Adrenal gland (tissue), 5 donors: ENCODE measurements around the gene MFSD2A.

Source experiments
- POLR2A ChIP-seq, 2 donors: fragments of 450-650 bp; IDR thresholded peaks; one replicate each; pipeline ENCODE4 v1.6.1; 2017; ENCODE audit warnings: antibody characterized with exemption in 2 of 2, mild to moderate bottlenecking in 2 of 2, moderate library complexity in 1 of 2
- TF ChIP-seq, protein P1 (sequence below), 6 experiments: fragments of 450-650 bp in 4 of 6; fragments of 200-600 bp in 2 of 6; sonication (generic) in 1 of 6; IDR thresholded peaks; 1 replicate in 5 of 6; 2 replicates in 1 of 6; pipeline versions ENCODE4 v1.5.1 to v1.8.0; 2016 to 2021; ENCODE audit warnings: antibody characterized with exemption in 6 of 6, mild to moderate bottlenecking in 2 of 6, moderate library complexity in 1 of 6
- donor health status: DM: no; HTN: no; CAD: no.

DNA sequence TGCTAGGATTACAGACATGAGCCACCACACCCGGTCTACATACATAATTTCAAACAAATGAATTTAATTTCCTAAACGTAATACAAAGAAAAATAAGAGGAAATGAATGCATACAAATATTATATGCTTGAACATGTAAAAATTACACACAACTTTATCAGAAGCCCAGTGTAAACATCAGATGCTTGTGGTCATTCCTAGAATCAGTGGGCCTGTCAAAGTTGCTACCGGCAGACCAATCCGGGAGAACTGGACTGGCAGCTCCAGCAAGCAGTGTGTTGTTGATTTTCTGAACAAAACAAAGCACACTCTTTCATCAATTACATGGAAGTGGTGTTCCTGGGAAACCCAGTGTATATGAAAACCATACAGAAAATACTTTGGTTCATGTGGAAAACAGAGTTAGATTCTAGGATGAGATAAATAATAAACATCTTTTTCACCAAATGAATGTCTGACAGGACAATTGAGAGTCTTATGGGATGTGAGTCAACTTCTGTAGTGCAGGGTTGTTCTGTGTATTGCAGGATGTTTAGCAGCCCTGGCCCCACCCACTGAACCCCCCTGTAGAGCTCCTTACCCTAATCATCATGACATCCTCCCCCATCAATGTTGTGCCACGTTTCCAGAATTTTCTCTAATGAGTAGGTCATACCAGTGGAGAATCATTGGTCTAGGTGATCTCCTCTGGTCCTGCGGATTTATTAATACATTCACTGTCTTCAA is 33.8 kb downstream of the MFSD2A start:
- TF ChIP-seq, protein P1, sequence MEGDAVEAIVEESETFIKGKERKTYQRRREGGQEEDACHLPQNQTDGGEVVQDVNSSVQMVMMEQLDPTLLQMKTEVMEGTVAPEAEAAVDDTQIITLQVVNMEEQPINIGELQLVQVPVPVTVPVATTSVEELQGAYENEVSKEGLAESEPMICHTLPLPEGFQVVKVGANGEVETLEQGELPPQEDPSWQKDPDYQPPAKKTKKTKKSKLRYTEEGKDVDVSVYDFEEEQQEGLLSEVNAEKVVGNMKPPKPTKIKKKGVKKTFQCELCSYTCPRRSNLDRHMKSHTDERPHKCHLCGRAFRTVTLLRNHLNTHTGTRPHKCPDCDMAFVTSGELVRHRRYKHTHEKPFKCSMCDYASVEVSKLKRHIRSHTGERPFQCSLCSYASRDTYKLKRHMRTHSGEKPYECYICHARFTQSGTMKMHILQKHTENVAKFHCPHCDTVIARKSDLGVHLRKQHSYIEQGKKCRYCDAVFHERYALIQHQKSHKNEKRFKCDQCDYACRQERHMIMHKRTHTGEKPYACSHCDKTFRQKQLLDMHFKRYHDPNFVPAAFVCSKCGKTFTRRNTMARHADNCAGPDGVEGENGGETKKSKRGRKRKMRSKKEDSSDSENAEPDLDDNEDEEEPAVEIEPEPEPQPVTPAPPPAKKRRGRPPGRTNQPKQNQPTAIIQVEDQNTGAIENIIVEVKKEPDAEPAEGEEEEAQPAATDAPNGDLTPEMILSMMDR (IDR thresholded peaks at IDR 0.05) = no peak
- TF ChIP-seq POLR2A (IDR thresholded peaks at IDR 0.05) = no peak
